Measurements from ENCODE around the gene PEAR1. TPM values are rescaled to one million over a fixed set of nuclear protein-coding genes. Genes with fewer than 3 reads are reported as not detected.

PEAR1 gene
- total RNA-seq, 1 donor from 2014 or later: 17.9 TPM

DNA sequence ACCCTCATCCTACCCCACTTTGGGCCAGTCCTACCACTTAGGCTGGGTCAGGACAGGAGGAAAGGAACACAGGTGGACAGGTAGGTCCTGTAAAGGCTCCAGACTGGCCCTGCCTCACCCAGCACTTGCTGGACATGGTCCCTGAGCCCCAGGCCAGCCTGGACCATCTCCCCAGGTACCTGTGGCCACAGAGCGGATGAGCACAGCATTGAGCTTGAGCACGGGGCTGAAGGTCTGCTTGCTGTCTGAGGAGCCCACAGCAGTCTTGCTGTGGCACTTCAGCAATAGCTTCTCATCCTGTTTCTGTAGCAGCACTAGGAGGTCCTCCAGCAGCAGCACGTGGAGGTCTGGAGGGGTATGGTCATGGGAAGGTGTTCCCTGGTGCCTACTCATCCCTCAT is 50.2 kb downstream of the PEAR1 start:
- Histone ChIP-seq H3K36me3 (peaks cover 98% of the 10 kb centered on the region), H3K4me3 (no peak overlapping the region), H3K27me3 (no peaks in the 10 kb centered on the region), H3K4me1 (no peaks in the 10 kb centered on the region), H3K27ac (no peak overlapping the region), H3K9me3 (no peaks in the 10 kb centered on the region)
- intact Hi-C loops (cut with DNase I): no loop called here
- ATAC-seq (no peak), DNase-seq (no peak)
- TF ChIP-seq, protein P1, sequence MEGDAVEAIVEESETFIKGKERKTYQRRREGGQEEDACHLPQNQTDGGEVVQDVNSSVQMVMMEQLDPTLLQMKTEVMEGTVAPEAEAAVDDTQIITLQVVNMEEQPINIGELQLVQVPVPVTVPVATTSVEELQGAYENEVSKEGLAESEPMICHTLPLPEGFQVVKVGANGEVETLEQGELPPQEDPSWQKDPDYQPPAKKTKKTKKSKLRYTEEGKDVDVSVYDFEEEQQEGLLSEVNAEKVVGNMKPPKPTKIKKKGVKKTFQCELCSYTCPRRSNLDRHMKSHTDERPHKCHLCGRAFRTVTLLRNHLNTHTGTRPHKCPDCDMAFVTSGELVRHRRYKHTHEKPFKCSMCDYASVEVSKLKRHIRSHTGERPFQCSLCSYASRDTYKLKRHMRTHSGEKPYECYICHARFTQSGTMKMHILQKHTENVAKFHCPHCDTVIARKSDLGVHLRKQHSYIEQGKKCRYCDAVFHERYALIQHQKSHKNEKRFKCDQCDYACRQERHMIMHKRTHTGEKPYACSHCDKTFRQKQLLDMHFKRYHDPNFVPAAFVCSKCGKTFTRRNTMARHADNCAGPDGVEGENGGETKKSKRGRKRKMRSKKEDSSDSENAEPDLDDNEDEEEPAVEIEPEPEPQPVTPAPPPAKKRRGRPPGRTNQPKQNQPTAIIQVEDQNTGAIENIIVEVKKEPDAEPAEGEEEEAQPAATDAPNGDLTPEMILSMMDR (IDR thresholded peaks at IDR 0.05): no peak

DNA sequence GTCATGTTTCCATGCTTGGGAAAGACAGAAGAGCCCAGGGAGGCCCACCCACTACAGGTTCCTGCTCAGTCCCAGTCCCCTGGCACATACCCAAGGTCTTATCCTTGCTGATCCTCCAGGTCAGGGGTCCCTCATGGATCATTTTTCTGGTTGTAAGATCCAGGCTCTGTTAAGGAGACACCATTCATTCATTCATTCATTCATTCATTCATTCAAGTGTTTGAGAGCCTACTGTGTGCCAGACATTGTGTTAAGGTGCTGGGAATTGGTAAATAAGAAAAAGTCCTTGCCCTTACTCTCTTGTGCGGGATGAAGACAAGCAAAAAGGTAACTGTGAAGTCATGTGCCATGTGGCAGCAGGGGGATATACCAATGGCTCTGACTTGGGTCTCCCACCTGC is 50.8 kb downstream of the PEAR1 start:
- no peaks in the 10 kb centered on the region for H3K9me3 ChIP-seq
- intact Hi-C loops (cut with DNase I): no loop called here
- no peak overlapping the region for H3K27ac ChIP-seq
- no peak for ATAC-seq
- H3K36me3 ChIP-seq: peaks cover 99% of the 10 kb centered on the region
- no peaks in the 10 kb centered on the region for H3K4me1 ChIP-seq
- no peak overlapping the region for H3K4me3 ChIP-seq
- no peaks in the 10 kb centered on the region for H3K27me3 ChIP-seq
- TF ChIP-seq, protein P1 (IDR thresholded peaks at IDR 0.05): no peak
- no peak for DNase-seq

DNA sequence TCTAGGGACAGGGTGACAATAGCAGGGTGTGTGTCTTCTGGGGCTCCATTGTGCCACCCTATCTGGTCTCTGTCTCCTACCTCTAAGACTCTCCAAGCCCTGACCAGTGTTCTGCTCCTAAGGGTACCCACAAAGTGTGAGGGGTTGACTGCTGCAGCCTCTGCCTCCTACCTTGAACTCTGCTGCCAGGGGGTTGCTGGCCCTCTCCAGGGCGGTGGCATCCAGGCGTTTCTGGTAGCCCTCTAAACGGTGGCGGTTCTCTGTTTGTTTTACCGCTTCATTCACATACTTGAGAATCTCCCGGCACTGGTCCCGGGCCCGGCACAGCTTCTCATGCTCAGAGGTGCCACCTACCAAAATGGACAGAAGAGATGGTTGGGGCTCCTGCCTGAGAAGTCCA is 51.3 kb downstream of the PEAR1 start:
- ATAC-seq: no peak
- intact Hi-C loops (cut with DNase I): no loop called here
- Histone ChIP-seq H3K4me3 (no peak overlapping the region), H3K4me1 (no peaks in the 10 kb centered on the region), H3K27ac (no peak overlapping the region), H3K36me3 (peaks cover 99% of the 10 kb centered on the region), H3K27me3 (no peaks in the 10 kb centered on the region), H3K9me3 (no peaks in the 10 kb centered on the region)
- TF ChIP-seq, protein P1 (IDR thresholded peaks at IDR 0.05): no peak
- DNase-seq: no peak

DNA sequence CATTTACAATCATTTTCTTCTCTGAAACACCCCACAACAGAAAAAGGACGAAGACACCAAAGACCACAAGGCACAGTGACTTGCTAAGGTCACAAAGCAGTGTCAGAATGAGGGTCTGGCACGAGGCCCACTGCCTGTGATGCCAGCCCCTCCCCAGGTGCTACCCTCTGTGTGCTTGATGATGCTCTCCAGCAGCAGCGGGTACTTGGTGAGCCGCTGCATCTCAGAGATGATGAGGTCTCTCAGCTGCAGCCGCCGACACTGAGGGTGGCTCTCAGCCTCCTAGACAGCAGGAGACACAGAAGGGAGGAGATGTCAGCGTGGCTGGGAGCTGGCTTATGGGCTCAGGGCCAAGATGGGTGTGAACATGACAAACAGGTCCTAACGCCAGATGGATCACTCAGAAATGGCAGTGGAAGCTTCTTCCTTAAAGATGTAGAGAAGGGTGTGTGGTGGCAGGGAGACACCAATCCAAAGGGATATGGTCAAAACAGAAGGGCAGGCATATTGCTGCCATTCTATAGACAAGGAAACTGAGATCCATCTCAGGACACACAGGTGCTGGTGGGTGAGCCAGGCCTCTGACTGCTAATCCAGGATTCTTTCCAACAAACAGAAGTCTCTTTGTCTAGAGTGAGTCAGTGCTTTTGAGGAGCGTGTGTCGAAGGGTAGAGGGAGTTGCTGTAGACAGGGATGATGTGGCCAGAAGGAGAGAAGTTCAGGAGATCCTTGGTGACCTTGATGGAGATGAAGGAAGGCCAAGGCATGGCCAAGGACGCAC is 52.6 kb downstream of the PEAR1 start:
- no peak overlapping the region for H3K4me3 ChIP-seq
- no peak overlapping the region for H3K27ac ChIP-seq
- H3K9me3 ChIP-seq: no peaks in the 10 kb centered on the region
- DNase-seq (no peak), ATAC-seq (no peak)
- H3K27me3 ChIP-seq: no peaks in the 10 kb centered on the region
- intact Hi-C loops (cut with DNase I): no loop called here
- H3K4me1 ChIP-seq: no peaks in the 10 kb centered on the region
- H3K36me3 ChIP-seq: peaks cover 99% of the 10 kb centered on the region
- TF ChIP-seq, protein P1 (IDR thresholded peaks at IDR 0.05): no peak

DNA sequence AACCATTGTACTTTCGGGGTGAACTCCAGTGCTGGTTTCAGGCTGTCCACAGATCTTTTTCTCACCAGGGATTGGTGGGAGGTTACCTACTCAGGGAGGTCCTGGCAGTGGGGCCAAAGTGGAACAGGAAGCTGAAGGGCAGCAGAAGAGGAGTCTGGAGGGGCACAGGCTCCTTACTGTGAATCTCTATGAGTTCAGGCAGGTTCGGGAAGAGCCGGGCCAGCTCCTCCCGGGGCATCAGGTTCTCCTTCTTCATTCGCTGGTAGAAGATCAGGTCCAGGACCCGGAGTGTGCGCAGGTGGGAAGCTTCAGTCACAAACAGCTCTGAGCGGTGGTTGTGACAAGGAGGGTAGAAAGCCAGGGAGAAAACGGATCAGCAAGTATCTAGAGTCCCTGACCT is 53.6 kb downstream of the PEAR1 start:
- H3K36me3 ChIP-seq: peaks cover 98% of the 10 kb centered on the region
- intact Hi-C loops (cut with DNase I): no loop called here
- TF ChIP-seq, protein P1 (IDR thresholded peaks at IDR 0.05): no peak
- DNase-seq (no peak), ATAC-seq (no peak)
- no peaks in the 10 kb centered on the region for H3K4me1 ChIP-seq
- H3K27ac ChIP-seq: no peak overlapping the region
- H3K27me3 ChIP-seq: no peaks in the 10 kb centered on the region
- no peak overlapping the region for H3K4me3 ChIP-seq
- H3K9me3 ChIP-seq: no peaks in the 10 kb centered on the region

All from upper lobe of right lung (tissue), 1 donor.